Activated CD4-positive, CD25-positive, alpha-beta regulatory T cell (primary cell): ENCODE measurements around the gene EVC.
"Not testable (repeated sequence)": the region's sequence is repeated elsewhere in the genome, so short reads cannot be mapped to it uniquely, and the experiment has no call there.

ENCODE experiments used
- DNase-seq, 4 experiments: peaks; one replicate each; lab custom pipeline; 2025; lab: John Stamatoyannopoulos, UW

EVC gene

GRCh38 chr4:5812506-5813229, 101.7 kb downstream of the EVC start:
- no peak for DNase-seq

DNA sequence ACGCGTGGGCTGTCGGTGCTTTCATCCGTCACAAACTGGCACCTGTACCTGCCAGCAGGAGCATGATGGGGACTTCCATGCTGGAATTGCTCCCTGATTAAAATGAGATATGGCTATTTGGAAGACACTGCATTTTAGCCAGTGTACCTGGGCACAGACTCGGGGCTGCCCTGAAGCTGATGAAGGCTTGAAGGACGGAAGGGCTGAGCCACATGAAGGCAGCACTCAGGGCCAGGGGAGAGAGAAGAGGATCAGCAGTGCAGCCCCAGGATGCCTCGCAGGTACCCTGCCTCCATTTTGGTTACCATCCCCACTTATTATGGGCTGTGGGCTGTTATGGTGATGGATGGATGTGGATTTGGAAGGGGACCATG, 102.9 kb downstream of the EVC start:
- DNase-seq = no peak

- no peak for DNase-seq
Measured at GRCh38 chr4:5814421-5814820, 103.4 kb downstream of the EVC start.

- no peak for DNase-seq
Measured at GRCh38 chr4:5815641-5816040, 104.6 kb downstream of the EVC start.

DNA sequence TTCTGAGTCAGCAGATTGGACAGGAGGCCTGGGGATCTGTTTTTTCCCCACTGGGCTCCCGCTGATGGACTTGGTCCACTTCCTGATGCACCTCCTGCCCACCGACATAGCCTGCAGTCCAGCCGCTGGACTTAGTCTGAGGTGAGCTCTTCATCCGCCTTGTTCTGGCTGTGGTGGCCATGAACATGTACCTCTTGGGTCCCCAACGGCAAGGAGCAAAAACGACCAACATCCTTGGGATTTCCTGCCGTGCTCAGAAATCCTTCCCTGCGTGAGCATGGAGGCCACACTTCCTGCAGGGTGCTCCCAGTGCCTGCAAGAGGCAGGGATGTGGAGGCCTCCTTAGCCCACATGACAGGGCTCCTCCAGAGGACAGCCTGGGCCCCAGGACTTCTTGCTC, 105.1 kb downstream of the EVC start:
- DNase-seq = no peak

GRCh38 chr4:5816851-5817375, 105.9 kb downstream of the EVC start:
- DNase-seq = no peak

DNA sequence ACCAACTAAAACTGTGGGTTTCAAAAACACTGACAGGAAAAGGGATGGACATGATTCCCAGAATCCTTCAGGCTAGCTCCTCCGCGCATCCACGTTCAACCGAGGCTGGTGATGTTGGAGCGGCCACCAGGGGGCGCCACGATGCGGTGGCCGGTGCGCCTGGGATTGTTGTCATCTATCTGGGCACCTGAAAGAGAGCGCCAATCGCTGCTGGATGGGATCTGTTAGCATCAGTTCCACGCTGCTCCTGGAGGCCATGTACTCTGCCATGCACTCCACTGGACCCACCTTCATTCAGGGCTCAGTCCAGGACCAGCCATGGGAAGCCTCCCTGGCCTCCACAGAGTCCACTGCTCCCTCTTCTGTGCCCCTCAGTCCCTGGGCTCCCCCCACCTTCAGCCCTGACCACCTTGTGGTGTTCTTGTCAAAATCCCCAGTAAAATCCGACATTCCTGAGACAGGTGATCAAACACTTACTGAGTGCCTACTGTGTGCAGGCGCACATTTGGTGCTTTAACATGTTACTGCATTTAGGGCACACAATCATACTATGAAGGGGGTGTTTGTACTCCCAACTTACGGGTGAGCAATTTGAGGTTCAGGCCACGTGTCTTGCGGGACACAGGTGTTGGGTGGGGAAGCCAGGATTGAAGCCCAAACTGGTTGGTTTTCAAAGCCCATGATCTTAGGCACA, 110.8 kb downstream of the EVC start:
- DNase-seq = no peak

- DNase-seq = no peak
Measured at GRCh38 chr4:5822619-5823018, 111.6 kb downstream of the EVC start.

- no peak for DNase-seq
Measured at GRCh38 chr4:5823542-5824211, 112.7 kb downstream of the EVC start.

DNA sequence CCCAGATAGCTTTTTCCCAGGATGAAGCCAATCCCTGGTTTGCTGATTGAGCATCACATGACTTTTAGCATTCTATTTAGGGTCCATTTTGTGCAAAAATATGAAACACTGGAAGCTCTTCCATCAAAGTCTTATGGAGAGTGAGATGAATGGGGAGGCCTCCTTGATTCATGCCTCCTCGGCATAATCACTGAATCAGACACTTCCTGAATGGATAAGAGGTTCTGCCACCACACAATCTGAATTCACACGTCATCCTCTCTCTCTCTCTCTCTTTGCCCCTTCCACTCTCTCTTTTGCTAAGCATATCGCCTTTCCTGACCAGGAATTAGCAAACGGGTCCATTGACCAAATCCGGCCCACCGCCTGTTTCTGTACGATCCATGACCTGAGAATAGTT, 113.2 kb downstream of the EVC start:
- DNase-seq = no peak

DNA sequence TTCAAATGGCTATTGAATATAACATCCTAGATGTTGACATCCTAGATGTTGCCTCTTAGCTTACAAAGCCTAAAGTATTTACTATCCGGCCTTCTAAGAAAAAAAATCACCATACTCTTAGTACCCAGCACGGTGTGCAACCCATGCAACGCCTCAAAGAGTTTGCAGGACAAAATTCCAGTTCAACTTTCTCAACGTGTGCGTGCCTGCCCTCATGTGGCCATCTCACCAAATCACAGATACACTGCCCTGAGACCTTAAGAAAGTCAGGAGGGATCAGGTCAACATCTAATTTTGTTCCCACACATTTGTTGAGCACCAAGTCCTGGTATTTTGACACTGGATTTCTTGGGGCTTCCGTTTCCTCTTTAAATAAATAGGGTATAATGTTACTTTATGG, 113.6 kb downstream of the EVC start:
- DNase-seq = no peak

- DNase-seq = no peak
Measured at GRCh38 chr4:5825321-5826041, 114.5 kb downstream of the EVC start.

GRCh38 chr4:5826437-5827107, 115.6 kb downstream of the EVC start:
- no peak for DNase-seq

GRCh38 chr4:5827108-5828004, 116.4 kb downstream of the EVC start:
- no peak for DNase-seq

DNA sequence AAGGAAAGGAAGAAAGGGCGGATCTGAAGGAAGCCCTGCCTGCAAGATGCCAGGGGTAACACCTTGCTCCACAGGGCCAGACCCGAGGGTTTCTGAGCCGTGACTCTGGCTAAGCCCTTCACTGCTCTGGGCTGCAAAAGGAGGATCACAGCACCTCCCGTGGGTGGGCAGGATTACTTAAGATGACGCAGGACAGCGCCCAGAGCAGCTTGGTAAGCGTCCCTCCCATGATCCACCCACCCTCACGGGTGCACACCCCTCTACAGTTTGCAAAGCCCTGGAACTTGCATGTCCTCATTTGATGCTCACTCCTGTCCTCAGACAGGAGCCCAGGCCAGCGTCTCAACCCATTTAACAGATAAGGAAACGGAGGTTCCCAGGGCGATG, 117.0 kb downstream of the EVC start:
- DNase-seq = no peak

DNA sequence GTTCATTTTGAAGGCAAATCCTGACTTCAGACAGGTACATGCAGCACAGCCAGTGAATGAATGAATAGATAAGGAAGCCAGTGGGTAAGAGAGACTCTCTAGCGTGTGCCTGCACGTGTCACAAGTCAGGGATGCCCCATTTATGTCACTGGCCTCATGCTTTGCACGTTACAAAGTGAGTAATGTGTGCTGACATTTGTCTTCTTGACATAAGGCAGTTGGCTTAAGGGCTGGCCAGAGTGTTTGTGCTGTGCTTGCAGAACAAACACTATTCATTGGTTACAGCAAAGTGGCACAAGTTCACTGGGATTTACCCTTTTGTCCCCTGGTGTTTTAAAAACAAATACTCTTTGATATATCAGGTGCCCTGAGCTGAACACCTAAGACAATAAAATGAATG, 125.9 kb downstream of the EVC start:
- no peak for DNase-seq

DNA sequence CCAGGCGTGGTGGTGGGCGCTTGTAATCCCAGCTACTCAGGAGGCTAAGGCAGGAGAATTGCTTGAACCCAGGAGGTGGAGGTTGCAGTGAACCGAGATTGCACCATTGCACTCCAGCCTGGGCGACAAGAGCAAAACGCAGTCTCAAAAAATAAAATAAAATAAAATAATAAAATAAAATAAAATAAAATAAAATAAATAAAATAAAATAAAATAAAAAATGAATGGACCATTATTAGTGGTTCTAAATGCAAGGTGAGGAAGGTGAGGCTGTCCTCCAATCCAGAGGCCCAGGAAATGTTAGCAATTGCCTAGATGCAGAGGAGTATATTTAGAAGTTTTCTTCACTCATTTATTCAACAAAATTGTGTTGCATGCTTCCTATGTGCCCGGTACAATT, 126.5 kb downstream of the EVC start:
- DNase-seq = not testable (repeated sequence)

GRCh38 chr4:5839332-5839731, 128.3 kb downstream of the EVC start:
- no peak for DNase-seq

- no peak for DNase-seq
Measured at GRCh38 chr4:5839751-5840674, 129.0 kb downstream of the EVC start.

GRCh38 chr4:5842456-5842855, 131.5 kb downstream of the EVC start:
- no peak for DNase-seq
